SKM-1 treated with dmso at 0.1 percent for 144 hours (cell line): Measurements from ENCODE around the gene KCNH4.
"Not testable (repeated sequence)": the region's sequence is repeated elsewhere in the genome, so short reads cannot be mapped to it uniquely, and the experiment has no call there.

Experiments used
- DNase-seq: peaks from one replicate; lab custom pipeline; 2025; ENCODE audit not compliant: unreplicated experiment; lab: John Stamatoyannopoulos, UW

Gene KCNH4

GRCh38 chr17:42197564-42198156 is 16.7 kb upstream of the KCNH4 start:
- no peak for DNase-seq

DNA sequence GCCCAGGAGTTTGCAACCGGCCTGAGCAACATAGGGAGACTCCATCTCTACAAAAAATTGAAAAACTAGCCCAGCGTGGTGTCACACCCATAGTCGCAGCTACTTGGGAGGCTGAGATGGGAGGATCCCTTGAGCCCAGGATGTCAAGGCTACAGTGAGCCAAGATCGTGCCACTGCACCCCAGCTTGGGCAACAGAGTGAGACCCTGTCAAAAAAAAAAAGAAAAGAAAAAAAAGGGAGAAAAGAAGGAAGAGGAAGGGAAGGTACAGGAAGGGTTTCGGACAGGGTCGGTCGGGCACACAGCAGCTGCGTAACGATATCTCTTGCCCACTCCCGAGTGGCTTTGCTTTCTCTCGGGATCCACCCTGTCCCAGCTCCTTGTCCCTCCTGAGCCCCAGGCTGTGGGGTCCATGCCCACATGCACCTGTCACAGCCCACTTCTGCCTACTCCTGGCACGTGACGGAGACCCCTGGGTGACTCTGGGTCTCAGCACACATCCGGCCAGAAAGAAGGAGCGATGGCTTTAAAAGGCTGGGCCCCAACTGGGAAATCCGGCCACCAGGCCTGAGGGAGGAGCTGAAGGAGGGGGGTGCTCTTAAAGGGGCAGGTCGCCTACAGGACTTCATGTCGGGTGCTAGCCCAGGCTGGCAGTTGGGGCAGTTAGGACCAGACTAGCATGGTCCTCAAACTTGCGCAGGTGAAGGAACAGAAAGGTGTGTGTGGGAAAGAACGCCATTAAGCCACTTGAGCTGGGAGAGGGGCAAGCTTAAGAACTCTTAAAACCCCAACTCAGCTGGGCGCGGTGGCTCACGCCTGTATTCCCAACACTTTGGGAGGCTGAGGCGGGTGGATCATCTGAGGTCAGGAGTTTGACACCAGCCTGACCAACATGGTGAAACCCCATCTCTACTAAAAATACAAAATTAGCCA is 13.3 kb upstream of the KCNH4 start, which contains the start of gene GHDC:
GHDC (minus strand) TSS at position 526 of the 931 bp plus-strand sequence. CDS start 913 bp downstream, outside the sequence.
- DNase-seq, result peak; percentile 83

DNA sequence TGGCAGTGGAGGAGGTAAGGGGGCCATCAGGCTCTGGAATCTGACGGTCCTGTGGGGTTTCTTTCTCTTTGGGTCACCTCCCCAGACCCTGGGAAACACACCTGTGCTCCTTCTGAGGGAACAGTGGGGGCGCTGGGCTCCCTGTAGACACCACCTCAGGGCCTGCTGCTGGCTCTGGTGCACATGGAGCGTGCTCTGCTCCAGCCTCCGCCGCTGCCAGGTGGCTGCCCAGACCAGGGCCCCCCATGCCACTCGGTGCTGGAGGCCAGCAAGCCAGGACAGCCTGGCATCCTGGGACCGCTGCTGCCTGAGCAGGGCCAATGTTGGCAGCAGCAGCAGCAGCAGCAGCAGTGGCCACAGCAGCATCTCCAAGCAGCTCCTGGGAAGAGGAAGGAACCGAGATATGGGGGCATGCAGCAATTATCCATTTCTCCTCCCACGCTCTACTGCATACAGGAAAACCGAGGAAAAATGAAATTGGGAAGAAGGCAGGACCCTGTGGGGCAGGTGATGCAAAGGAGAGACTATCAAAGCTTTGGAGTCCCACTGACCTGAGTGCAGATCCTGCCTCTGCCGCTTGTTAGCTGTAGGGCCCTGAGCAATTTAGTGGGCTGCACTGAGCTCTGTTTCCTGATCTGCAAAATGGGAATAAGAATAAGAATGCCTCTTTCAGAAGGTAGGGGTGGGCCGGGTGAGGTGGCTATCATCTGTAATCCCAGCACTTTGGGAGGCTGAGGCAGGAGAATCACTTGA is 12.4 kb upstream of the KCNH4 start:
- DNase-seq, result no peak

GRCh38 chr17:42192189-42193126 is 11.5 kb upstream of the KCNH4 start:
- DNase-seq, result no peak

- DNase-seq, result no peak
Observed at GRCh38 chr17:42191275-42191608, 10.3 kb upstream of the KCNH4 start.

DNA sequence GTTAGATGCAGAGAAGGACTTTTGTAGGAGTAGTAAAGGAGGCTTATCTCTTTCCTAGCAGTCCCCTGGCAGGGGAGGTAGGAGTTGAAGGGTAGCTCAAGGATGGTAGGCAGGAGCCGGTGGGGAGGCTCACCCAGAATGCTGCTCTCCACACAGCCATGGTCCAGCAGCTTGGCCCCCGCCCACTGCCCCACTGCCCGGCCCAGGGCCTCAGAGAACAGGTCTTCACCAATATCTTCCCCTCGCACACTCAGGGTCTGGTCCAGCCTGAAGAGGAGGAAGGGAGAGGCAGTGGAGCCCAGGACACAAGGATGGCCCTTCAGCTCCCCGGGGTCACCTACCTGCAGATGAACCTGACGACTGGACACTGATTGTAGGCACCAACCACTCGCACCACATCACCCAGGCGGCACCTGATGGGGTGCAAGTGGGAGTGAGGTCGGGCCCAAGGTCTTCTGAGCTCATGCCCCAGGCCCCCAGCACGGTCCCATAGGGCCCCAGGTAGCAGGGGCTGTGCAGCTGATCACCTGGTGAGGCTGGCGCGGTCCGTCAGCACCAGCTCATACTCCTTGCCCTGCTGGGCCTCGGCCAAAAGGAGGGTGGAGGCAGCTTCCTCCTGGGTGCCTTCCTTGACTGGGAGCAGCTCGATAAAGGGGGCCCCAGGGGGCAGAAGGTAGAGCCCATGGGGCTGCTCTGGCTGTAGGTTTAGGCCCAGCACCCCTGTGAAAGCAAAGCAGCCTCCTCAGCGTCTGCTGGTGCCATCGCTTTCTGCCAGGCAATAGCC is 9.7 kb upstream of the KCNH4 start:
- DNase-seq, result no peak

DNA sequence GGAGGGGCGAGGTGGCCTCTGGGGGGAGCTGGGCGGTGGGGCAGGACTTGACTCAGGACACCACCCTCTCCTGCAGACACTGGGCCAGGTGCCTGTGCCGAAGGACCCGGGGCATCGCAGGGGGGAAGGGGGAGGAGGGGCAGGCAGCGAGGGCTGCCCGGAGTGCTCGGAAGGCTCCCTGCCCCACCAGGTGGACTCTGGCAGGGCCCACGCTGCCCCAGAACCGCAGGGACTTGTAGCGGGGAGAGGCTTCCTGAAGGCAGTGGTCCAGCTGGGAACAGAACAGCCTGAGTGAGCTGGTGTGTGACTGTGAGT is 8.7 kb upstream of the KCNH4 start:
- DNase-seq, result no peak

DNA sequence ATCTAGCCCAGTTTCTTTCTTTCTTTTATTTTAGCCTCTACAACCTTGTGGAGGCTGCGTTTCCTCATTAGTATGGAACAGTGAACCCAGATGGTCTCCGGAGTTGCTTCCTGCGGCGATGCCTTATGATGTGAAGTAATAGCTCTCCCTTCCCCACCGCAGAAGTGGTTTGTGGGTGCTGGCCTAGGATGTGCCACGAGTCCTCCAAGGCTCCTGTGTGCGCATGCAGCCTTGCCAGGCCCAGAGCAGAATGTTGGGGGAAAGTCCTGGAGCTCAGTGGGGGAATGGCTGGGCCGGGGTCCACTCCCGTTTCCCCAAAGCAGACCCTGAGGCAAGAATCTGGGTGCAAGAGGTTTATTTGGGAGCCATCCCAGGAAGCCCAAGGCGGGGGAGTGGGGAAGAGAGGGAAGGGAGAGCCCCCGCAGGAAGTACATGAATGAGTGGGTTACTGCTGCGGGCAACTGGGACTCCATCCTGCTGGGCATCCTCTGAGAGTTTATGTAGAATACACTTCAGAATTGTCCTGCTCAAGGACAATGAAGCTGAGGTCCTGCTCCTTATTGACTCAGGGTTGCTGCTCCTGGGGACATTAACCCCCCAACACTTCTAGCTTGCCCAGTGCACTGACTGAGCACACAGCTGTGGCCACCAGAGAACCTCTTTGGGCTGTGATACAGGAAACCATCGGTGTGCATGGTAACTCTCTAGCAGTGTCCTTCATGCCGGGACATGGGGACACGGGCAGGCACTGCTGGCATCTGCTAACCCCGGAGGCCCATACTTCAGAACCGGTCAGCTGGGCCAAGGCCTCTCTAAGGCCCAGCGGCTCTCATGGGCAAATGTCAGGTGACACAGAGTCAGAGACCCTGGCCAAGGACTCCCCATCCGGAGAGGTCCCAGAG is 8.1 kb upstream of the KCNH4 start:
- peak; percentile 95 for DNase-seq

- DNase-seq, result no peak
Observed at GRCh38 chr17:42187833-42188232, 6.9 kb upstream of the KCNH4 start.

DNA sequence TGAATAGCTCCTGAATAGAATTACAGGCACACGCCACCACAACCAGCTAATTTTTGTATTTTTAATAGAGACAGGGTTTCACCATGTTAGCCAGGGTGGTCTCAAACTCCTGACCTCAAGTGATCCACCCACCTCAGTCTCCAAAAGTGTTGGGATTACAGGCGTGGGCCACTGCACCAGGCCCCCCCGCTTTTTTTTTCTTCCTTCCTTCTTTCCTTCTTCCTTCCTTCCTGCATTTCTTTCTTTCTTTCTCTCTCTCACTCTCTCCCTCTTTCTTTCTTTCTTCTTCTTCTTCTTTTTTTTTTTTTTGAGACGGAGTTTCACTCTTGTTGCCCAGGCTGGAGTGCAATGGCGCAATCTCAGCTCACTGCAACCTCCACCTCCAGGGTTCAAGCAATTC is 5.2 kb upstream of the KCNH4 start:
- DNase-seq, result not testable (repeated sequence)

DNA sequence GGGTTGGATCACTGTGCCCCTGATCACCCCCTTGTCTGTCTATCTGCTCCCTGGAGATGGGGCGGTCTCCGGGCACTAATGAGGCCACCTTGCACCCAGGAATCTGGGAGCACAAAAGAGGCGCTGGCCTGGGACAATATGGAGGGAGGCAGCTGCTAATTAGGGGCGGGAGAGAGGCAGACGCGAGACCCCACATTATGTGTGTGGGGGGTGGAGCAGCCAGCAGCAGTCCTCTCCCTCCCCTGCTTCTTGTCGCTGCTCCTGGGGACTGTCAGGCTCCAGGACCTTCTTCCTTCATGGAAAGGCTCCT is 4.6 kb upstream of the KCNH4 start:
- no peak for DNase-seq

DNA sequence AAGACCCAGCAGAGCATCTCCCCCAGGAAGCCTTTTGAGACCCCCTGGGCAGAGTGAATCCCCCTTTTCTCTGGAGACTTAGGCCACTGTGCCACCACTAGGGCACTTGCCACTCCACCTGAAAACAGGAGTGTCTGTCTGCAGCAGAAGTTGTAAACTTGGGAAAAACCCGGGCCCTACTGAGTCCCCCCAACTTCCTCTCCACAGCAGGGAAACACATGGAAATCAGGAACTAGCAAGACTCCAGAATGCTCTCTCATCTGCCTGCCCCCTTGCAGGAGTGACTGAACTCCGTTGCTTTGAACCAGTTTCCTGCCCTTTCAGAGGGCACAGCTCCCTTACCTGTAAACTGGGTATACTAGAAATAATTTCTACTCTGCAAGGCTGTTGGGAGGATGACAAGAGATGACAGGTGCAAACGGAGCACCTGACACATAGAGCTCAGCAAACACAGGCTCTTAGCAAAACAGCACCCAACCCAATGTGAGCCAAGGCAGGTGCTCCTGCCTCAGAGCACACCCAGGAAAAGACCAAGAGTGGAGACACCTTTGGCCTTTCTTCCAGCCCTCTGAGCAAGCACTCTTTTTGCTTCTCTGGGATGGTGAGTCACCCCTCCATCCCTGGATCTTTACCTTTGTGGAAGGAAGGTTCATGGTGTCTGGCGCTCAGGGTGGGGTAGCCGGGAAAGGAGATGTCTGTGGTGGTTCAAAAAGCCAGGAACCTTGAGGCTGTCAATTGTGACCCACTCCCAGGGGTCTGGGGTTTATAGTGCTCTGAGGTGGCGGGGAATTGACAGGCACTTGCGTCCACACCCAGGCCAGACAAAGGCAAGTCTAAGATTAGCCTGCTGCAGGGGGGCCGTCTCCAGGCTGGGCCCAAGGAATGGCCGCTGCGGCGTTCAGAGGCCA is 4.0 kb upstream of the KCNH4 start, which contains the start of gene HCRT:
HCRT (minus strand) TSS at position 740 of the 908 bp plus-strand sequence; CDS start at position 653, 87 bp downstream.
- no peak for DNase-seq

DNA sequence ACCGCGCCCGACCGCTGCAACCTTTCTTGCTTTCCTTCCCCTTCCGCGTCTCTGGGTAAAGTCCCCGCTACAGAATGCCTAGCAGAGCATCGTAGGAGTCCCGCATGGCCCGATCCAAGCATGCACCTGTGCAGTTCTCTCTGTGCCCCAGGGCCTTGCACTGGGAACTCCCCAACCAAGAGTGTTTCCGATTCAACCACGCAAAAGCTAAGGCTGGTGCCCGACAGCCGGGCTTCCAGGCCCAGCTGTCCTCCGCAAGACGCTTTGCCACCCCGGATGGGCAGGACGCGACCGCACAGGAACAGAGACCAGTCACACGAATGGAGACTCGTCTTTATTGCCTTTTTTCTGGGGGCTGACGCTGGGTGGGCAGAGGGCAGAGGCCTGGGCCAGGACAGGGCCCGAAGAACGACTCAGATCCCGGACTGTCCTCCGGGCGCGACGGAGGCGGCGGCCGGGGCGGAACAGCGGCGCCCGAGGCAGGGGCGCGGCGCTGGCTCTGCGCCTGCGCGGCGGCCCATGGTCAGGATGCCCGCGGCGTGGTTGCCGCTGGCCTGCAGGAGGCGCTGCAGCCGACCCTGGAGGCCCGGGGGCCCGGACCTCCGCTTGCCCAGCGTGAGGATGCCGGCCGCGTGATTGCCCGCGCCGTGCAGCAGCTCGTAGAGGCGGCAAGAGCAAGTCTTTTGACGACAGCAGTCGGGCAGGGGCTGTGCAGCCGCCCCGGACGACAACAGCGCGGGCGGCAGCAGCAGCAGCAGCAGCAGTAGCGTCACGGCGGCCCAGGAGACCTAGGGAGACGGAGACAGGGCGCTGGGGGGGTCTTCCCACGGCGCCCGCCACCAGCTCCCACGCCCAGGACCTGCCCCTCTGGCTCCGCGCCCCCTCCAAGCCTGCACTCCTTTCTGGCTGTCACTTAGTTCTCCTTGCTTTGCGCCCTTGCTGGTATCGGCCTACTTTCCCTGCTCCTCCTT is 3.1 kb upstream of the KCNH4 start:
- peak; percentile 60 for DNase-seq

DNA sequence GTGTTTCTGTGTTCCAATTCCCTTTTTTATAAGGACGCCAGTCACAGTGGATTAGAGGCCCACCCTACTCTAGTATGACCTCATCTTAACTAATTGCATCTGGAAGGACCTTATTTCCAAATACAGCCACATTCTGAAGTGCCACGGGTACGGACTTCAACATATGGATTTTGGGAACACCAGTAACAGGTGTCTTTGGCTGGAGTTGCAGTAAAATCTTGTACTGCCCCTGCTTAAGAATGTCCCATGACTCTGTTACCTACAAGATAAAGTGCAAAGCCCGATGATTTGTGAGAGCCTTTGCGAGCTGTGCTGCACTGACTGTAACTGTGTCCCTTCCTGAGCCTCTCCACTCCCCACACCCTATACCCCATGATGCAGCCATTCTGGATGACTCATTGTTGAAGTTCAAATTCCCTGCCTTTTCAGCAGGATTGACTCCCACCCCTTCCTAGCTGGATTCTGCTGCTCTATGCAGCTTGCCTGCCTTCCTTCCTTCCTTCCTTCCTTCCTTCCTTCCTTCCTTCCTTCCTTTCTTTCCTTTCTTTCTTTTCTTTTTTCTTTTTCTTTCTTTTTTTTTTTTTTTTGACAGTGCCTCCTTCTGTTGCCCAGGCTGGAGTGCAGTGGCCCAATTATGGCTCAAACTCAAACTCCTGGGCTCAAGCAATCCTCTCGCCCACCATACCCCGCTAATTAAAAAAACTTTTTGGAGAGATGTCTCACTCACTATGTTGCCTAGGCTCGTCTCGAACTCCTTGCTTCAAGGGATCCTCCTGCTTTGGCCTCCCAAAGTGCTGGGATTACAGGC is 2.2 kb upstream of the KCNH4 start:
- DNase-seq, result no peak

- DNase-seq, result no peak
Observed at GRCh38 chr17:42181851-42182207, 887 bp upstream of the KCNH4 start.

GRCh38 chr17:42180411-42180921 is 476 bp downstream of the KCNH4 start:
- DNase-seq, result no peak
